Activated CD8-positive, alpha-beta T cell treated with anti-CD3 and anti-CD28 coated beads for 36 hours (primary cell): Measurements from ENCODE around the gene ZAR1L. TPM values are rescaled to one million over a fixed set of nuclear protein-coding genes. Genes with fewer than 3 reads are reported as not detected.
A peak's percentile ranks its signal among the peaks of the same experiment; 100 is the strongest.
"Not testable (repeated sequence)": the region's sequence is repeated elsewhere in the genome, so short reads cannot be mapped to it uniquely, and the experiment has no call there.

Source experiments
- ATAC-seq: fragments of 200-7000 bp; cut with Tn5 transposase; one replicate; pipeline ENCODE4 v1.10.0; 2021; ENCODE audit warnings: mild to moderate bottlenecking, moderate library complexity
- CTCF ChIA-PET: fragments of 350-600 bp; sonication (Branson Sonifier 250); formaldehyde crosslinking; loops from one replicate; lab custom pipeline; 2021; ENCODE audit warnings: antibody characterized with exemption; lab: Charles Lee
- POLR2A ChIA-PET: fragments of 350-600 bp; sonication (Branson Sonifier 250); formaldehyde crosslinking; loops from one replicate; lab custom pipeline; 2021; ENCODE audit warnings: antibody characterized with exemption; lab: Charles Lee
- DNase-seq: peaks from one replicate; pipeline ENCODE4 v3.0.0-alpha.2; 2020
- H3K27ac Mint-ChIP-seq: one replicate; pipeline ENCODE4 v1.8.0; 2021; ENCODE audit warnings: mild to moderate bottlenecking, mixed read lengths
- H3K27me3 Mint-ChIP-seq: one replicate; pipeline ENCODE4 v1.8.0; 2021; ENCODE audit warnings: mixed read lengths
- H3K36me3 Mint-ChIP-seq: one replicate; pipeline ENCODE4 v1.8.0; 2021; ENCODE audit warnings: low read depth, mixed read lengths
- H3K4me1 Mint-ChIP-seq: one replicate; pipeline ENCODE4 v1.8.0; 2021; ENCODE audit warnings: low read depth, mixed read lengths
- H3K4me3 Mint-ChIP-seq: one replicate; pipeline ENCODE4 v1.8.0; 2021; ENCODE audit warnings: mild to moderate bottlenecking, moderate library complexity, mixed read lengths
- H3K9me3 Mint-ChIP-seq: one replicate; pipeline ENCODE4 v1.8.0; 2021; ENCODE audit warnings: mixed read lengths
- intact Hi-C: fragments of 100-400 bp; cut with micrococcal nuclease; formaldehyde crosslinking; loops from one replicate; pipeline ENCODE4 v1.10.0; 2022
- total RNA-seq, 2 experiments: library from RNA; stranded (reverse); gene quantifications; one replicate each; pipeline ENCODE4 v1.2.3, GENCODE V29; 2021
- TF ChIP-seq, protein P1 (sequence below): fragments of 200-600 bp; IDR thresholded peaks from one replicate; pipeline ENCODE4 v1.8.0; 2022; ENCODE audit warnings: antibody characterized with exemption, mild to moderate bottlenecking

ZAR1L gene, protein sequence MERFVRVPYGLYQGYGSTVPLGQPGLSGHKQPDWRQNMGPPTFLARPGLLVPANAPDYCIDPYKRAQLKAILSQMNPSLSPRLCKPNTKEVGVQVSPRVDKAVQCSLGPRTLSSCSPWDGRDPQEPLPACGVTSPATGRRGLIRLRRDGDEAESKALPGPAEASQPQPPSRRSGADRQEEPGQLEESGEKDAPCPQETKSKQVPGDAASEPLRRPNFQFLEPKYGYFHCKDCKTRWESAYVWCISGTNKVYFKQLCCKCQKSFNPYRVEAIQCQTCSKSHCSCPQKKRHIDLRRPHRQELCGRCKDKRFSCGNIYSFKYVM
- not detected for total RNA-seq

DNA sequence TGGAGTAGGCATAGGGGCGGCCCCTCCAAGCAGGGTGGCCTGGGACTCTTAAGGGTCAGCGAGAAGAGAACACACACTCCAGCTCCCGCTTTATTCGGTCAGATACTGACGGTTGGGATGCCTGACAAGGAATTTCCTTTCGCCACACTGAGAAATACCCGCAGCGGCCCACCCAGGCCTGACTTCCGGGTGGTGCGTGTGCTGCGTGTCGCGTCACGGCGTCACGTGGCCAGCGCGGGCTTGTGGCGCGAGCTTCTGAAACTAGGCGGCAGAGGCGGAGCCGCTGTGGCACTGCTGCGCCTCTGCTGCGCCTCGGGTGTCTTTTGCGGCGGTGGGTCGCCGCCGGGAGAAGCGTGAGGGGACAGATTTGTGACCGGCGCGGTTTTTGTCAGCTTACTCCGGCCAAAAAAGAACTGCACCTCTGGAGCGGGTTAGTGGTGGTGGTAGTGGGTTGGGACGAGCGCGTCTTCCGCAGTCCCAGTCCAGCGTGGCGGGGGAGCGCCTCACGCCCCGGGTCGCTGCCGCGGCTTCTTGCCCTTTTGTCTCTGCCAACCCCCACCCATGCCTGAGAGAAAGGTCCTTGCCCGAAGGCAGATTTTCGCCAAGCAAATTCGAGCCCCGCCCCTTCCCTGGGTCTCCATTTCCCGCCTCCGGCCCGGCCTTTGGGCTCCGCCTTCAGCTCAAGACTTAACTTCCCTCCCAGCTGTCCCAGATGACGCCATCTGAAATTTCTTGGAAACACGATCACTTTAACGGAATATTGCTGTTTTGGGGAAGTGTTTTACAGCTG lies at the start of gene ZAR1L, which contains the start of gene BRCA2:
ZAR1L (minus strand) TSS at position 126 of the 790 bp plus-strand sequence. CDS start 3,438 bp downstream, outside the sequence.
BRCA2 (plus strand) TSS at position 271 of the 790 bp plus-strand sequence. CDS start 953 bp downstream, outside the sequence.
- peak; percentile 92 for ATAC-seq
- no peaks in the 10 kb centered on the region for H3K27me3 Mint-ChIP-seq
- intact Hi-C loops: loop anchor here (5.0 kb wide), 1 partner anchor 112 kb away; the partner anchor contains the start of gene N4BP2L1
- ChIA-PET POLR2A (interaction anchor here (0.6 to 3.4 kb wide), 21 partner anchors 9 to 1503 kb away, joined by 3 to 38 read pairs (median 3); partner anchors contain the start of gene N4BP2L1), CTCF (interaction anchor here (1.0 to 1.7 kb wide), 9 partner anchors 47 to 422 kb away, joined by 3 to 7 read pairs (median 3); partner anchors contain the start of gene PDS5B)
- H3K9me3 Mint-ChIP-seq: no peaks in the 10 kb centered on the region
- peaks cover 24% of the 10 kb centered on the region for H3K36me3 Mint-ChIP-seq
- peak within 1 kb of the TSS; percentile 100 for H3K27ac Mint-ChIP-seq
- H3K4me1 Mint-ChIP-seq: peaks cover 14% of the 10 kb centered on the region
- peak within 1 kb of the TSS; percentile 92 for H3K4me3 Mint-ChIP-seq
- DNase-seq: peak; percentile 94
- TF ChIP-seq, protein P1, sequence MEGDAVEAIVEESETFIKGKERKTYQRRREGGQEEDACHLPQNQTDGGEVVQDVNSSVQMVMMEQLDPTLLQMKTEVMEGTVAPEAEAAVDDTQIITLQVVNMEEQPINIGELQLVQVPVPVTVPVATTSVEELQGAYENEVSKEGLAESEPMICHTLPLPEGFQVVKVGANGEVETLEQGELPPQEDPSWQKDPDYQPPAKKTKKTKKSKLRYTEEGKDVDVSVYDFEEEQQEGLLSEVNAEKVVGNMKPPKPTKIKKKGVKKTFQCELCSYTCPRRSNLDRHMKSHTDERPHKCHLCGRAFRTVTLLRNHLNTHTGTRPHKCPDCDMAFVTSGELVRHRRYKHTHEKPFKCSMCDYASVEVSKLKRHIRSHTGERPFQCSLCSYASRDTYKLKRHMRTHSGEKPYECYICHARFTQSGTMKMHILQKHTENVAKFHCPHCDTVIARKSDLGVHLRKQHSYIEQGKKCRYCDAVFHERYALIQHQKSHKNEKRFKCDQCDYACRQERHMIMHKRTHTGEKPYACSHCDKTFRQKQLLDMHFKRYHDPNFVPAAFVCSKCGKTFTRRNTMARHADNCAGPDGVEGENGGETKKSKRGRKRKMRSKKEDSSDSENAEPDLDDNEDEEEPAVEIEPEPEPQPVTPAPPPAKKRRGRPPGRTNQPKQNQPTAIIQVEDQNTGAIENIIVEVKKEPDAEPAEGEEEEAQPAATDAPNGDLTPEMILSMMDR: no peak

DNA sequence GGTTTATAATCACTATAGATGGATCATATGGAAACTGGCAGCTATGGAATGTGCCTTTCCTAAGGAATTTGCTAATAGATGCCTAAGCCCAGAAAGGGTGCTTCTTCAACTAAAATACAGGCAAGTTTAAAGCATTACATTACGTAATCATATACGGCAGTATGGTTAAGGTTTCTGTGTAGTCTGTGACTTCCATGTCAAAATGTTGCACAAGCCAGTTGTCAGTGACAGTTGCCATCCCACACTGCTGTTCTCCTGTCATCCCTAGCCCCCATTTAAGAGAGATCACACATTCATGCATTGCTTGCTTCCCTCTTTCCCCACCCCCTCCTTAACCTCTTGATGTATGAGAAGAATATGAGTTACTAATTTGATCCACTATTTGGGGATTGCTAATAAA lies 47.4 kb upstream of the ZAR1L start:
- ATAC-seq: no peak
- H3K4me1 Mint-ChIP-seq: no peaks in the 10 kb centered on the region
- TF ChIP-seq, protein P1: no peak
- H3K36me3 Mint-ChIP-seq: peaks cover 25% of the 10 kb centered on the region
- H3K4me3 Mint-ChIP-seq: no peak overlapping the region
- no peak for DNase-seq
- ChIA-PET CTCF (no interaction called here), POLR2A (interaction anchor here (0.6 kb wide), 1 partner anchor 152 kb away, joined by 3 read pairs; no protein-coding TSS in a partner anchor)
- no peaks in the 10 kb centered on the region for H3K9me3 Mint-ChIP-seq
- no peak overlapping the region for H3K27ac Mint-ChIP-seq
- intact Hi-C loops: no loop called here
- H3K27me3 Mint-ChIP-seq: no peaks in the 10 kb centered on the region

DNA sequence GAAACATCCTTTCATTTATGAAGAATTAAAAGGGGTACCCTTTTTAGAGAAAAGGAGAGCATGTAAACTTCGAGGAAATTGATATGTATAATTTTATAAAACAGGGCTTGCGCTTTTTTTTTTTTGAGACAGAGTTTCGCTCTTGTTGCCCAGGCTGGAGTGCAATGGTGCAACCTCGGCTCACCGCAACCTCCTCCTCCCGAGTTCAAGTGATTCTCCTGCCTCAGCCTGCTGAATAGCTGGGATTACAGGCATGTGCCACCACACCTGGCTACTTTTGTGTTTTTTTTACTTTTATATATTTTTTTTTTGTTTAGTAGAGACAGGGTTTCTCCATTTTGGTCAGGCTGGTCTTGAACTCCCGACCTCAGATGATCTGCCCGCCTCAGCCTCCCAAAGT lies 40.8 kb upstream of the ZAR1L start:
- H3K27ac Mint-ChIP-seq, H3K4me3 Mint-ChIP-seq, ATAC-seq, DNase-seq, H3K4me1 Mint-ChIP-seq, H3K9me3 Mint-ChIP-seq, CTCF ChIA-PET, intact Hi-C loops, POLR2A ChIA-PET, H3K27me3 Mint-ChIP-seq: not testable (repeated sequence)
- peaks cover 25% of the 10 kb centered on the region for H3K36me3 Mint-ChIP-seq

DNA sequence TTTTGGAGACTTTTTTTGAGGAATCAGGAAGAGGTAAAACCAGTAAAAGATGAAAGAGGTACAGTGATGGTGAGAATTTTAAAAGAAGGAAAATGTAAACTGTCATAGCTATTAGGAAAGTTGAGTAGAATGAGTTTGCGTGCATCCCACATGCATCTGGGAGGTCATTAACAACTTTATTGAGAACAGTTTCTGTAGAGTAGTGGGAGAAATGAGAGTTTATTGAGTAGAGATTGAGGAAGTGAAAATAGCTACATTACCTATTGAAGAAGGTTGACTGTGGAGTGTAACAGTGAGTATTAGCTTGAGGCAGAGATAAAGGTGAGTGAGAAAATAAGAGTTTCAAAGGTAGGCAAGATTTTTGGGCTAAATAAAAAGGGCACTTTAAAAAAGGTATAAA lies 38.9 kb upstream of the ZAR1L start:
- ATAC-seq: no peak
- Mint-ChIP-seq H3K4me3 (no peak overlapping the region), H3K36me3 (peaks cover 34% of the 10 kb centered on the region), H3K9me3 (no peaks in the 10 kb centered on the region), H3K27ac (no peak overlapping the region), H3K27me3 (no peaks in the 10 kb centered on the region), H3K4me1 (peaks cover 9% of the 10 kb centered on the region)
- ChIA-PET CTCF (no interaction called here), POLR2A (no interaction called here)
- TF ChIP-seq, protein P1: no peak
- no peak for DNase-seq
- intact Hi-C loops: no loop called here

DNA sequence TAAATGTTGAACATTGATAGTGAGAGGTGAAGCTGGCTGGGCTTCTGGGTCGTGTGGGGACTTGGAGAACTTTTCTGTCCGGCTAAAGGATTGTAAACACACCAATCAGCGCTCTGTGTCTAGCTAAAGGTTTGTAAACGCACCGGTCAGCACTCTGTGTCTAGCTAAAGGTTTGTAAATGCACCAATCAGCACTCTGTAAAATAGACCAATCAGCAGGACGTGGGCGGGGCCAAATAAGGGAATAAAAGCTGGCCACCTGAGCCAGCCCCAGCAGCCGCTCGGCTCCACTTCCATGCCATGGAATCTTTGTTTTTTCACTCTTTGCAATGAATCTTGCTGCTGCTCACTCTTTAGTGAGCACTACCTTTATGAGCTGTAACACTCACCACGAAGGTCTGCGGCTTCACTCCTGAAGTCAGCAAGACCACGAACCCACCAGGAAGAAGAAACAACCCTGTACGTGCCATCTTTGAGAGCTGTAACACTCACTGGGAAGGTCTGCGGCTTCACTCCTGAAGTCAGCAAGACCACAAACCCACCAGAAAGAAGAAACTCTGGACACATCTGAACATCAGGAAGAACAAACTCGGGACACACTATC lies 35.8 kb upstream of the ZAR1L start:
- H3K9me3 Mint-ChIP-seq, H3K4me1 Mint-ChIP-seq, CTCF ChIA-PET, H3K4me3 Mint-ChIP-seq, POLR2A ChIA-PET, H3K27ac Mint-ChIP-seq, intact Hi-C loops, H3K27me3 Mint-ChIP-seq: not testable (repeated sequence)
- peak; percentile 37 for ATAC-seq
- H3K36me3 Mint-ChIP-seq: peaks cover 36% of the 10 kb centered on the region
- peak; percentile 18 for DNase-seq
